ENCODE data around the gene ETV7. TPM values are rescaled to one million over a fixed set of nuclear protein-coding genes. Genes with fewer than 3 reads are reported as not detected.

Gene ETV7
- total RNA-seq, 1 donor from 2014 or later = not detected

DNA sequence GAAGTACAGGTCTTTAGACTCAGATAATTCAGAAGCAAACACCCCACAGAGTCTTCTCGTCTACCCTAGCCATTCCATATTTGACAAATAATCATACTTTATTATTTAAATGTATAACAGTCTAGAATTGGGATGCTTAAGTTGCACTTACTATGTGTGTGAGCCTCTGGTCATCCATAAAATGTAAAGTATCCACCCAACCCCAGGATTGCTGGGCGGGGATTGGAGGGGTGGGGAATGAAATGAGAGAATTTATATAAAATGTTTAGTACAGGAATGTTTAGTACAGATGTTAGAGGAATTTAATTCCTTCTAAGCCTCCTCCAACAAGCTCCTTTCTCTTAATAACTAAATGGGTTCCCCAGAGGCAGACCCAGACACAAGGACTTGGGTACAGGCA is 67.6 kb downstream of the ETV7 start:
- no peak for DNase-seq

DNA sequence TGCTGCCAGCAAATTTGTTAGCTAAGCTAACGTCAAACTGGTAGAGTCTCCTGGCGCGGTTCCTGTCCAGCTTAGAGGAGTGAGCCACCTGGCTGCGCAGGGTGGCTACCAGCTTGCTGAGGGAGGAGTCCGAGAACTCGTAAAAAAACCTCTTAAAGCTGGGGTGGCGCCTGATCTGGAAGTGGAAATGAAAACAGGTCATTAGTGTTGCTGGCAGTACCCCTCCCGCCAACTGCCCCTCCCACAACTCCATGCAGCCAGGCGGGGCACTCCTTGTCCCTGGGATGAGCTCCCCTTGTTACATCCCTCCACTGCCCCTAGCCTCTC is 68.1 kb downstream of the ETV7 start:
- no peak for DNase-seq

DNA sequence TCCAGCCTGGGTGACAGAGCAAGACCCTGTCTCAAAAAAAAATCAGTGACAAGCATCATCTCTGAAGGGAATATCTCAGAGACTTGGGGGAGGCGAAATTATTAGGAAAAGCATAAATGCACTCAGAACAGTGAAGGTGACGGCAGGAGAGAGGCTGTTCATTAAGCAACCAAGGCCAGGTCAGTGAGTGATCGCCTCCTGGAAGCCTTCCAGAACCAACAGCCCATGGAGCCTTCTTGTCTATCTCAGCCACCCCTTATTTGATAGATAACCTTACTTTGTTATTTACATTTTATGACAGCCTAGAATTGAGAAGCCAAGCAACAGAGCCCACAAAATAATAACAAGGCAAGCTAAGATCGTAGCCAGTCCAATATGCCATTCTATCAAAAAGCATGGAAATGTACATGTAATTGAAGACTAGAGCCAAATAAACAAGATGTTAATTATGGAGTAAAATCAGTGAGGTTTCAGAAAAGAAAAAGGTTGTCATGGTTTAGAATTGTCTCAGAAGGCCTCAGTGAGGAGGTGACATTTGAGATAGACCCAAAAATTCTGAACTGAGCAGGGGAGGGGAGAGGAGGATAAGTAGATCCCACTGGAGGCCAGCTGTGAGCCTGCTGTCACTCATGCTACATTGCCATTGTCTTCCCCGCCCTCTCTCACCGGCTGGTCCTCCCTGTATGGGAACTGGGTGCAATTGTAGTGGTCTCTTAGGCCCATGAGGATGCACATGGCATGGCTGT is 68.6 kb downstream of the ETV7 start:
- DNase-seq = no peak

DNA sequence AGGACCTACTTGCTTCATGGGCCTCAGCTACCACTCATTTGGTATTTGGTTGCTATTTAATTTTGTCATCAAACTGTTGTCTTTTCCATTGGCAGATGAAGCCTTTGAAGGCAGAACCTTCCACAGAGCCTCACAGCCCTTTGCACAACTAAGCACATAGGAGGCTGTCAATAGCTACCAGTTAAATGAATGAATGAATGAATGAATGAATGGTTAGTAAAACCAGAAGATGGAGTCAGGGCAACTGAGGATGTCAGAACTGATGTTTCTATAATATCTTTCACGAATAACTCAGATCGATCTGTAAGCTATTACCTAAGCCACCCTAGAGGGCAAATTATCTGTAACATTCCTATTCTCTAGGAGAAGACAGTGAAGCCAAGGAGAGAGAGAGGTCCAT is 69.8 kb downstream of the ETV7 start:
- DNase-seq = no peak

Other genes with a start within 250 kb of the ETV7 start
- gene BRPF3, start 190.9 kb downstream of the ETV7 start, total RNA-seq = 22.0 TPM
- not detected for gene PNPLA1, start 117.6 kb downstream of the ETV7 start, total RNA-seq
- gene BNIP5, start 50.8 kb downstream of the ETV7 start, total RNA-seq = not detected
- not detected for gene PXT1, start 55.2 kb upstream of the ETV7 start, total RNA-seq
- 79.9 TPM for gene KCTD20, start 55.3 kb upstream of the ETV7 start, total RNA-seq
- gene STK38, start 159.8 kb upstream of the ETV7 start, total RNA-seq = 11.9 TPM
- 202 TPM for gene SRSF3, start 206.7 kb upstream of the ETV7 start, total RNA-seq

All from occipital lobe (tissue), 2 donors.